Measurements from ENCODE around the gene ABHD2.
A peak's percentile ranks its signal among the peaks of the same experiment; 100 is the strongest.
"Not testable (repeated sequence)": the region's sequence is repeated elsewhere in the genome, so short reads cannot be mapped to it uniquely, and the experiment has no call there.

Gene ABHD2

DNA sequence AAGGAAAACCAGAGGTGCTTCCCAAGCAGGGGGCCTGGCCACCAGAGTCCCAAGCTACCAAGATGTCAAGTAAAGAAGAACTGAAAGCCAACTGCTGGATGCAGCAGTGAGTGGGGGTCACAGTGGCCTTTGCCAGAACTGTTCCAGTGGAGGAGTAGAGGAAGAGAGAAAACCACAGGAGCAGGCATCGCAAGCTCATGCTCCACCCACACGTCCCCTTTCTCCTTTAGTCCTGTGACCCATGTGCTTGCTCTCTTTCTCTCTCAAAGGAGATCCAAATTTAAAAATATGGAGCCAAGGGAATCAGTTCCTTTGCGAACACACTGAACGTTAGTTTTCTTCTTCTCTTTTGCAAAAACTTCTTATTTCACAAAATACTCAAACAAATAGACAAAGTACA, 12.4 kb upstream of the ABHD2 start:
- no peak for DNase-seq

- no peak for DNase-seq
Observed at GRCh38 chr15:89077750-89078149, 10.5 kb upstream of the ABHD2 start.

- DNase-seq: no peak
Observed at GRCh38 chr15:89078851-89079810, 9.1 kb upstream of the ABHD2 start.

DNA sequence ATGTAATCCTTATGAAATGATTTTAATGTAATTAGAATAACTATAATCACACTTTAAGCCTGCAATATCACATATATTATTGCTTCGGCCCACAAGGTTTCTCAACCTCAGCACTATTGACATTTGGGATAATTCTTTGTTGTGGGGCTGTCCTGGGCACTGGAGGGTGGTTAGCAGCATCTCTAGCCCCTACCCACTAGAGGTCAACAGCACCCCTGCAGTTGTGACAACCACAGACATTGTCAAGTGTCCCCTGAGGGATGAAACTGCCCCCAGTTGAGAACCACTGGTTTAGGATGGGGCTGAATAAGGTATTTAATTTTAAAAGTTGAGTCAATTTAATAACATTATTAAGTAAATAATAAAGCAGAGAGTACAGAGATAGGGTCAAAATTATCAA, 6.4 kb upstream of the ABHD2 start:
- DNase-seq: no peak

DNA sequence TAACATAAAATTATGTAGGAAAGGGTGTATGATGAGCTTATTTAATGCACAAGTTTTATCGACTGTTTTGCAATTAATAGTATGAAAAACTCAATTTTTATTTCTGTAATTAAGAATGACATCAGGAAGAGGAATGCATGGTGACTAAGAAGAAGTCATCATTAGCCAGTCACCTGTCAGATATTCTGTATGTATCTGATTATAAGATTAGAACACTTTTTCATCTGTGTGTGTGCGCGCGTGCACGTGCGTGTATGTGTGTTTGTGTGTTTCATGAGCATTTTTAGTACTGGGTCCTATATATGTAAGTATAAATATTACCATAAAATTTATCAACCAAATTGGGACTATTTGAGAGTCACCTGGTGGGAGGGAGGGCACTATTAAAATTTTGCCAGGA, 5.0 kb upstream of the ABHD2 start:
- DNase-seq: no peak

DNA sequence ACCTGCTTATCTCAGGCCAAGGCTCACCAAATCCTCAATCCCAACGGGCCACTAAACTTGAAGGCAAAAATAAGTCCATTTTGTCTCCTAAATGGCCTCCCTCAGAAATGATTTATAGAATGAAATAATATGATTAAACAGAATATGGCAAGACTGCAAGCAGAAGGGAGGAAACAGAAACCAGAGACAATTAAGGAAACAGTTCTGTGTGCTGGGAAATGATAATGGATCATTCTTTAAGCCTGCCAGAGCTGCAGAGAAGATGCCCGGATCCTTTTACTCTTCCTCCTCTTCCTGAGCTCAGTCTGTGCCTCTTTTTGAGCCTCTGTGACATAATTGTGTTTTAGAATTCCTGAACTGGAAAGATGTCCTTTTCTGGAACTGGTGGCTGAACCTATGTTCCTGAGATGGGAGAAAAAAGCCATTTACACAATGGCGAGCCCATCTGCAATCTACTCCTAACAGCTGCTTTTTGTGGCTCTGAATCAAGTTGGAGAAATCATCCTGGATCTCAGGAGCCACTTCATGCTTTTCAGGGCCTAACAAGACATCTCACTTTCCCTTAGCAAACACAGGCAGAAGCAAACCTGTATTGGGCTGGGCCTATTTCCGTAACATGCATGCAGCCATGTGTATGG, 2.8 kb upstream of the ABHD2 start:
- DNase-seq: no peak

- not testable (repeated sequence) for DNase-seq
Observed at GRCh38 chr15:89085933-89086332, 2.3 kb upstream of the ABHD2 start.

- not testable (repeated sequence) for DNase-seq
Observed at GRCh38 chr15:89086390-89086789, 1.9 kb upstream of the ABHD2 start.

DNA sequence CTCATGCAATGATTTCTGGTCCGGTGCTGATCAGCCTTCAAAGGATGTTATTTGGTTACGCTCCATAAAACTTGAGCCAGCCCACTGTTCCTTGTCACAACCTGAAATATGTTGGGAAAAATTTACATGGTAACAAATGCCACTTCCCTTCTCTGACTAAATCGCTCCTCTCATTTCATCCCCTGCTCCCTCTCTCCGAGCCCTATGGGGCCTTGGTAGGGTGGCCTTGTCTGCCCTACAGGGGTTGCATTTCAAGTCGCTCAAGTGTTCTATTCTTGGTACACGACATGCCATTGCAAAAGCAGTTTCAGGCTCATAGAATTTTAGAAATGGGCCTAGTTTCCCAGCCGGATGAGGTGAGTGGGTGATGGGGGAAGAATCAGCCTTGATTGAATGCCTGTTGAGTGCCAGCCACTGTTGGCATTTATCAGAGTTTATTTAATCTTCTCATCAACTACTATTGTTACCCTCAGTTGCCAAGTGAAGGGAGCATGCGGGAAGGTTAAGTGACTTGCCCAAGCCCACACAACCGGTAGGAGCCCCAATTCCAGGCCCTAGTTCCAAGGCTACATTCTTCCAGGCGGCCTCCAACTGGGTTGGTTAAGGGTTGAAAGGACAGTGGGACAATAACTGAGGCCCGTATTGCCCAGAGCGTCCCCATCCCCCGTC, 961 bp upstream of the ABHD2 start:
- no peak for DNase-seq

GRCh38 chr15:89088605-89089315, 504 bp downstream of the ABHD2 start:
- DNase-seq: no peak

- no peak for DNase-seq
Observed at GRCh38 chr15:89089316-89090230, 1.3 kb downstream of the ABHD2 start.

DNA sequence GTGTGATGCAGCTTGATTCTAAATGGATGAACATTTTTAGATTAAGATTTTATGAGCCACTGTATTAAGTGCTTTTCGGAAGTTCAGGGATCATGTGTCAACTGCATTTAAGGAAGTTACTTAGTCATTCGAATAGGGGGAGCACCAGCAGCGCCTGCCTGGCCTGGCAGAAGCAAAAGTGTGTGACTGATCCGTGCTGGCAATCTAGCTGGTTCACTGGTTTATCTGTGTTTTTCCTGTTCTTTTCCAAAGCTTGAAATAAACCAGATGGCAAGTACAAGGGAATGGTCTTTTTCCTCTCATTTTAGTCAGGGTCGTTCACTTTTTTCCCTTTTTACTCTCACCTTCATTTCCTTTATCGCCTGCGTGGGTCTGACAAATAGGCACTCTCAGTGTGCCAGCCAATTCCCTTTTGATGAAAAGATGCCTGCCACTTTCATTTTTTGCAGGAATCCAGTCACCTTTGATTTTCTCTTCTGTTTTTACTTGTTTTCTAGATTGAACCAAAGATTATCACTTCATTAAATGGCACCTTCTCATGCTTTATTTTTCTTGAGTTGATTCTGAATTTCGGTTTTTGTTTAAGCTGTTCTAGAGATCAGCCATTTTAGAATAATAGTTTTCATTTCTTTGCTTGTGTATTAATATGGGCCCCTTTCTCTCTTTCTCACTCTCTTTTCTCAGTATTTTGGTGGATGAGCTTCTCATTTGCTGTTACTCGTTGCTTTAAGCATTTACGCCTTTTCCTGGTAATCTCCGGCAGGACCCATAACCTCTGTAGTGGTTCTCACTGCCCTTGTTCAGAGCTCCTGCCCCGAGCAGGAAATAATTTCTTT, 2.8 kb downstream of the ABHD2 start:
- peak in 1 of 2 donors; percentile 58 for DNase-seq

GRCh38 chr15:89091627-89092220, 3.5 kb downstream of the ABHD2 start:
- DNase-seq: no peak

- DNase-seq: no peak
Observed at GRCh38 chr15:89093509-89093908, 5.3 kb downstream of the ABHD2 start.

DNA sequence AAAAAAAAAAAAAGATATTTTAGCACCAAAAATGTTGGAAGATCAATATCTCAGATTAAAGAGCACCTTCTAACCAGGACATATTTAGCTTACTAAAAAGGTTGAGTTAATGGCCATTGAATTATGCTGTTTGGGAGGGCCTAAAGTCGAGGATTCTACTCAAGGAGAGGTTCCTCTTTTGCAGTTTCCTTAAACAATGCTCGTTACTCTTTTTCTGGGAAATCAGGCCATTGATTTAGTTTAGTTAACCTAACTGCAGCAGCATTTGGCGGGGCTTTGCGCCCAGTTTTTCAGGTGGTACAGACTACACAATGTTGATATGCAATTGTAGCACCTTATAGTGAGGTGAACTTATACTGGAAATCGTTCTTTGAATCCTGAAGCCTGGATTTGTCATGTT, 6.8 kb downstream of the ABHD2 start:
- DNase-seq: no peak

DNA sequence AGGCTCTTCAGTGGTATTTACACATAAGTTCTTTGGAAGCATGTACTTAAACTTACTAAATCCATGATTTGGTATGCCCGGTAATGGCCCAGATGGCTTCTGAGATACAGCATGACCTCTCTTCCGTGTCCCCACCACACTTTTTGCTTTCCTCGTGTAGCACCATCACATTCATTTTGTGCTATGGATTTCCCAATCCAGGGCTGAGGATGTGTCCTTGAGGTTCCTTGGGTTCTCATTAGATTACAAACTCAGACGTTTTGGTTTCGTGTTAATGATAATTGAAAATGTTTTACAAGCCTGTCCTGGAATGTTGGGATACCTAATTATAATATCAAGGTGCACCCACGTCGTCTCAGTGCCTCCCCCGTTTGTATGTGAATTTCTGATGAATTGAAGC, 7.3 kb downstream of the ABHD2 start:
- no peak for DNase-seq

- no peak for DNase-seq
Observed at GRCh38 chr15:89096664-89097063, 8.4 kb downstream of the ABHD2 start.

DNA sequence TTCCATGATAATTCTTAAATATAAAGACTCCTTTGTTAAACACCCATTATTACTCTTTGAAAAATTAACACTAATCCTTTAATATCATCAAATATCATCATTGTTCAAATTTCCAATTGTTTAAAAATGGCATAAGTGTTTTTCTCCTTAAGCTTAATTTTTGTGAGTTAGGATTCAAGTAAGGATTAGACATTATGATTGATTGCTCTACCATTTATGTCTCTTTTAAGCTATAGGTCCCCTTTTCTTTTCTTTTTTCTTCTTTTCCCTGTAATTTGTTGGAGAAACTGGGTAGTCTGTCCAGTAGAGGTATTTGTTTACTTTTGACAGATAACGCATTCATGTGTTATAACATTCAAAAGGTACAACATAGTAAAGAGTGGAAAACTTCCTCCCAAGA, 9.1 kb downstream of the ABHD2 start:
- DNase-seq: no peak

- DNase-seq: no peak
Observed at GRCh38 chr15:89098281-89098680, 10.0 kb downstream of the ABHD2 start.

GRCh38 chr15:89099968-89100367, 11.7 kb downstream of the ABHD2 start:
- DNase-seq: no peak
